Astrocyte (in vitro differentiated cells and primary cell): ENCODE results near the gene SUSD5. TPM values are rescaled to one million over a fixed set of nuclear protein-coding genes. Genes with fewer than 3 reads are reported as not detected.

ENCODE experiments used
- DNase-seq: peaks from one replicate; pipeline ENCODE4 v3.0.0-alpha.2; 2010; ENCODE audit warnings: low read depth
- FAIRE-seq: peaks from 2 replicates; lab custom pipeline; 2011; peaks lifted over from hg19 to GRCh38; lab: Jason Lieb, UNC
- H2AFZ ChIP-seq: 2 replicates; pipeline ENCODE4 v1.6.0; 2012; ENCODE audit warnings: low read depth, low read length, inconsistent platforms
- H3K27ac ChIP-seq: 2 replicates; pipeline ENCODE4 v1.5.1; 2011; ENCODE audit warnings: low read depth, low read length, inconsistent platforms
- H3K27me3 ChIP-seq: 2 replicates; pipeline ENCODE4 v1.6.0; 2011; ENCODE audit warnings: low read length, inconsistent platforms; ENCODE audit not compliant: insufficient read depth
- H3K36me3 ChIP-seq: 2 replicates; pipeline ENCODE4 v1.5.1; 2011; ENCODE audit warnings: low read length, inconsistent platforms; ENCODE audit not compliant: insufficient read depth
- H3K4me1 ChIP-seq: 2 replicates; pipeline ENCODE4 v1.5.1; 2011; ENCODE audit warnings: low read length, inconsistent platforms; ENCODE audit not compliant: insufficient read depth
- H3K4me2 ChIP-seq: 2 replicates; pipeline ENCODE4 v1.6.0; 2012; ENCODE audit warnings: low read length, inconsistent platforms
- H3K4me3 ChIP-seq: 2 replicates; pipeline ENCODE4 v1.5.1; 2011; ENCODE audit warnings: low read depth, mild to moderate bottlenecking, low read length, inconsistent platforms; ENCODE audit not compliant: insufficient read depth
- H3K79me2 ChIP-seq: 2 replicates; pipeline ENCODE4 v1.6.0; 2012; ENCODE audit warnings: mild to moderate bottlenecking, low read length, inconsistent platforms; ENCODE audit not compliant: insufficient read depth
- H3K9ac ChIP-seq: 2 replicates; pipeline ENCODE4 v1.6.0; 2012; ENCODE audit warnings: mild to moderate bottlenecking, low read length, inconsistent platforms
- H3K9me3 ChIP-seq: 2 replicates; pipeline ENCODE4 v1.5.1; 2012; ENCODE audit warnings: low read depth, mild to moderate bottlenecking, low read length, inconsistent platforms; ENCODE audit not compliant: insufficient read depth
- H4K20me1 ChIP-seq: 2 replicates; pipeline ENCODE4 v1.6.0; 2012; ENCODE audit warnings: low read length, inconsistent platforms; ENCODE audit not compliant: insufficient read depth
- H3K27ac Mint-ChIP-seq: one replicate; pipeline ENCODE4 v1.8.0; 2021; ENCODE audit warnings: mild to moderate bottlenecking, mixed read lengths; ENCODE audit not compliant: unreplicated experiment
- H3K27me3 Mint-ChIP-seq: one replicate; pipeline ENCODE4 v1.8.0; 2021; ENCODE audit warnings: low read depth, mixed read lengths; ENCODE audit not compliant: unreplicated experiment
- H3K36me3 Mint-ChIP-seq: one replicate; pipeline ENCODE4 v1.8.0; 2021; ENCODE audit warnings: low read depth, mixed read lengths; ENCODE audit not compliant: unreplicated experiment
- H3K4me1 Mint-ChIP-seq: one replicate; pipeline ENCODE4 v1.8.0; 2021; ENCODE audit warnings: low read depth, mixed read lengths; ENCODE audit not compliant: unreplicated experiment
- H3K4me3 Mint-ChIP-seq: one replicate; pipeline ENCODE4 v1.8.0; 2021; ENCODE audit warnings: mild to moderate bottlenecking, moderate library complexity, mixed read lengths; ENCODE audit not compliant: unreplicated experiment
- H3K9me3 Mint-ChIP-seq: one replicate; pipeline ENCODE4 v1.8.0; 2021; ENCODE audit warnings: mild to moderate bottlenecking, mixed read lengths; ENCODE audit not compliant: unreplicated experiment
- CTCF ChIP-seq: IDR thresholded peaks from 2 replicates; pipeline ENCODE4 v1.5.1; 2011; ENCODE audit warnings: low read depth, mild to moderate bottlenecking, inconsistent platforms, low read length, moderate library complexity; ENCODE audit not compliant: insufficient read depth
- EZH2 ChIP-seq: IDR thresholded peaks from 2 replicates; pipeline ENCODE4 v1.6.1; 2012; ENCODE audit warnings: mild to moderate bottlenecking, low read length, inconsistent platforms; ENCODE audit not compliant: insufficient read depth
- total RNA-seq: library from RNA; stranded (reverse); gene quantifications from 2 replicates; pipeline ENCODE4 v1.2.1, GENCODE V29; 2021

The SUSD5 gene
- total RNA-seq, 1 donor from 2014 or later, result 2.8 TPM

- Histone ChIP-seq H3K4me3 (no peak overlapping the region), H3K27ac (no peak overlapping the region), H3K27me3 (no peaks in the 10 kb centered on the region), H3K79me2 (no peaks in the 10 kb centered on the region), H3K4me1 (no peaks in the 10 kb centered on the region), H3K9ac (no peak overlapping the region), H4K20me1 (no peaks in the 10 kb centered on the region), H3K4me2 (no peak overlapping the region), H2AFZ (no peak overlapping the region), H3K36me3 (no peaks in the 10 kb centered on the region), H3K9me3 (no peaks in the 10 kb centered on the region)
- Mint-ChIP-seq H3K27me3 (peaks cover 11% of the 10 kb centered on the region), H3K4me3 (no peak overlapping the region), H3K4me1 (no peaks in the 10 kb centered on the region), H3K27ac (no peak overlapping the region), H3K36me3 (no peaks in the 10 kb centered on the region), H3K9me3 (no peaks in the 10 kb centered on the region)
- TF ChIP-seq CTCF (no peak), EZH2 (no peak)
- no peak for DNase-seq
- FAIRE-seq, result no peak
Observed at GRCh38 chr3:33103034-33103433, 115.6 kb downstream of the SUSD5 start.

GRCh38 chr3:33100229-33100628, 118.4 kb downstream of the SUSD5 start:
- no peaks in the 10 kb centered on the region for H3K36me3 ChIP-seq
- FAIRE-seq, result no peak
- H3K4me3 Mint-ChIP-seq, result no peak overlapping the region

More at GRCh38 chr3:33100229-33100628, 118.4 kb downstream of the SUSD5 start:
- no peak overlapping the region for H3K27ac ChIP-seq
- DNase-seq, result no peak
- Mint-ChIP-seq H3K27me3 (peaks cover 2% of the 10 kb centered on the region), H3K27ac (no peak overlapping the region), H3K4me1 (peaks cover 6% of the 10 kb centered on the region), H3K9me3 (no peaks in the 10 kb centered on the region), H3K36me3 (no peaks in the 10 kb centered on the region)
- H3K4me1 ChIP-seq, result peaks cover 6% of the 10 kb centered on the region
- H3K9me3 ChIP-seq, result no peaks in the 10 kb centered on the region
- TF ChIP-seq CTCF (no peak), EZH2 (no peak)
- no peak overlapping the region for H3K9ac ChIP-seq
- peaks cover 16% of the 10 kb centered on the region for H3K79me2 ChIP-seq
- H2AFZ ChIP-seq, result no peak overlapping the region
- peaks cover 11% of the 10 kb centered on the region for H4K20me1 ChIP-seq
- H3K4me2 ChIP-seq, result no peak overlapping the region
- no peaks in the 10 kb centered on the region for H3K27me3 ChIP-seq
- no peak overlapping the region for H3K4me3 ChIP-seq

Other genes with a start within 250 kb of the SUSD5 start
- 128 and 148 TPM in 2 replicates for gene GLB1, start 121.7 kb downstream of the SUSD5 start, total RNA-seq
- gene TMPPE, start 121.7 kb downstream of the SUSD5 start, total RNA-seq, result 15.1 TPM in 2 replicates
- 144 and 145 TPM in 2 replicates for gene CRTAP, start 104.8 kb downstream of the SUSD5 start, total RNA-seq
- 23.3 and 25.6 TPM in 2 replicates for gene FBXL2, start 58.6 kb upstream of the SUSD5 start, total RNA-seq
- gene UBP1, start 221.6 kb upstream of the SUSD5 start, total RNA-seq, result 65.5 and 79.3 TPM in 2 replicates